CD4-positive, alpha-beta T cell treated with Interleukin-4 for 1 hour (primary cell): ENCODE data around the gene VPREB1.
"Not testable (repeated sequence)": the region's sequence is repeated elsewhere in the genome, so short reads cannot be mapped to it uniquely, and the experiment has no call there.

ENCODE experiments used
- DNase-seq, 2 donors: peaks; one replicate each; pipeline ENCODE4 v3.0.0-alpha.2; 2020 to 2022

VPREB1 gene

DNA sequence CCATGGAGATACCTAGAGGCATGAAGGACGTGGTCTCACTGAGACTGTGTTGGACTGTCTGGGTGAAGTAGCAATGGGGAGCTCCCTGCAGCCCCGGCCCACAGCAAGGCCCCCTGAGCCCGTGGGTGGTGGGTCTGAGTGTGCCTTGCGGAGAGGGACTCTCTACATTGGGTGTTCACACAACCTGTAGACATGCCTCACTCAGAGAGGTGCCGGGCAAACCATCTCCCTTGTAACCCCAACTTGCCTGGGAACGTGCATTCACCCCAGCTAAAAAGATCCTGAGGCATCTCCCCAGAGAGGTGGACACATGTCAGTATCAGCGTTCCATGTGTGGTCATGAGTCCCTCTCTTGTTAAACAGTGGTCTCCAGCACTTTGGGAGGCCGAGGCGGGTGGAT is 2.1 kb downstream of the VPREB1 start:
- DNase-seq = no peak

DNA sequence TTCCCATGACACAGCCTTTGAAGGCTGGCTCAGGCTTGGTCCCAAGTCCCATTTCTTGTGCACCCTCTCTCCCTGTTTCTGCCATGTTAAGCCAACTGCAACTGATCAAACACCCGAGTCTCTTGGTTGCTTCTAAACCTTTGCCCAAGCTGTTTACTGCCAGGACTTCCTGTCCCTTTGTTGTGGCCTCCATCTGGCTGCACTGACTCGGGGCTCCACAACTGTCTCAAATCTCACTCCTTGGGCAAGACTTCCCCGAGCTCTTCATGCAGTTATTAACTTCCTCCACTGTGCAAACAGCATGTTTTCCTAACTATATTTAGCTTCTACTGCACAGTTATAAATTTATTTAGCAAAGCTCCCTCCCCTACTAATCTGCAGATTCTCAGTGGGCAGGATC is 4.3 kb downstream of the VPREB1 start:
- DNase-seq = peak in 1 of 2 donors; percentile 7

DNA sequence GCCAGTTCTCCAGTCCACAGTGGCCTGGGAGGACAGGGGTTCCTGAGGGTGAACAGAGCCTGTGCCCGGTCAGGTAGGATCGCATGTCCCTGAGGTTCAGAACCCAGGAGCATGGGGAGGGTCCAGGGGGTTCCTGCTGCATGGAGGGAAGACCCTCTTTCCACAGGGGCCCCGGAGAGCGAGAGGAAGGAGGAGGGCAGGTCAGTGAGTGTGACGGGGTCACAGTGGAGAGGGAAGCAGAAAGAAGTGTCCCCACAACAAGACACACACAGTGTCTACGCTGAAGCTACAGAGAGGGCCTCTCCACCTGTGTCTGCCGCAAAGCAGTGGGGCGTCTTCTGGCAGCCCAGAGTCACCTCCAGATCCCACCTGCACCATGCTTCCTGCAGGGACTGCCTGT is 6.1 kb downstream of the VPREB1 start:
- DNase-seq = not testable (repeated sequence)

DNA sequence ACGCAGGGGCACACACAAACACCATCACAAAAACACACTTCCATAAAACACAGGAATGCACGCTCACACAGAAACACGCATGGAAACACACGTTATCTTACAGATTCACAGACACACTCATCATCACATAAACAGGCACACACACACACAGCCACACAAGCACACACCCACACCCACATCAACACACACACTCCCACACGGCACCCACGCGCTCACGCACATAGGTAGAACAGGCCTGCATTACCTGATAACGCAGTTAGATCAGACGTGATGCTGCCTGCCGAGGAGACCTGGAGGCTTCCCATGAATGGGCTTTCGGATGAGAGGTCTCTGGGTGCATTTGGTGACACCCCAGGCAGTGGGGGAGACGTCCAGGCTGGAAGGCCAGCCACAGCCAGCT is 11.5 kb downstream of the VPREB1 start:
- DNase-seq = not testable (repeated sequence)

DNA sequence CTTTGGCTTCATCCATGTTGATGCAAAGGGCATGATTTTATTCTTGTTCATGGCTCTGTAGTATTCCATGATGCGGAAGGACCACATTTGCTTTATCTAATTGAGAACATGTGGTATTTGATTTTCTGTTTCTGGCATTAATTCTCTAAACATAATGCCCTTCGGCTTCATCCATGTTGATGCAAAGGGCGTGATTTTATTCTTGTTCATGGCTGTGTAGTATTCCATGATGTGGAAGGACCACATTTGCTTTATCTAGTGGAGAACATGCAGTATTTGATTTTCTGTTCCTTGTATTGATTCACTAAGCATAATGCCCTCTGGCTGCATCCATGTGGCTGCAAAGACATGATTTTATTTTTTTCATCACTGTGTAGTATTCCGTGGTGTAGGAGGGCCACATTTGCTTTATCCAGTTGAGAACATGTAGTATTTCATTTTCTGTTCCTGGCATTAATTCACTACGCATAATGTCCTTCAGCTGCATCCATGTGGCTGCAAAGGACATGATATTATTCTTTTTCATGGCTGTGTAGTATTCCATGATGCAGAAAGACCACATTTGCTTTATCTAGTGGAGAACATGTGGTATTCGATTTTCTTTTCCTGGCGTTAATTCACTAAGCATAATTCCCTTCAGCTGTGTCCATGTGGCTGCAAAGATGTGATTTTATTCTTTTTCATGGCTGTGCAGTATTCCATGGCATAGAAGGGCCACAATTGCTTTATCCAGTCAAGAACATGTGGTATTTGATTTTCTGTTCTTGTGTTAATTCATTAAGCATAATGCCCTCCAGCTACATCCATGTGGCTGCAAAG is 14.2 kb downstream of the VPREB1 start:
- not testable (repeated sequence) for DNase-seq

DNA sequence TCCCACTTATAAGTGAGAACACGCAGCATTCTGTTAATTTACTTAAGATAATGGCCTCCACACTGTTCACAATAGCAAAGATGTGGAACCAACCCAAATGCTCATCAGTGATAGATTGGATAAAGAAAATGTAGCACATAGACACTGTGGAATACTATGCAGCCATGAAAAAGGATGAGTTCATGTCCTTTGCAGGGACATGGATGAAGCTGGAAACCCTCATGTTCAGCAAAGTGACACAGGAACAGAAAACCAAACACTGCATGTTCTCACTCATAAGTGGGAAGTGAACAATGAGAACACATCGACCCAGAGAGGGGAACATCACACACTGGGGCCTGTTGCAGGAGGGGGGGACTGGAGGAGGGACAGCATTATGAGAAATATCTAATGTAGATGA is 15.6 kb downstream of the VPREB1 start:
- DNase-seq = not testable (repeated sequence)

DNA sequence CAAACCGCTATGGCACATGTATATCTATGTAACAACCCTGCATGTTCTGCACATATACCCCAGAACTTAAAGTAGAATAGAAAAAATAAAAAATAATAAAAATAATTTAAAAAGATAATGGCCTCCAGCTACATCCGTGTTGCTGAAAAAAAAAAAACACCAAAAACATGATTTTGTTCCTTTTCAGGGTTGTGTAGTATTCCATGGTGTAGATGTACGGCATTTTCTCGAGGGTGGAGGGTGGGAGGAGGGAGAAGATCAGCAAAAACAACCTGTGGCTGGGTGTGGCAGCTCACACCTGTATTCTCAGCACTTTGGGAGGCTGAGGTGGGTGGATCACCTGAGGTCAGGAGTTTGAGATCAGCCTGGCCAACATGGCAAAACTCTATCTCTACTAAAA is 16.0 kb downstream of the VPREB1 start:
- not testable (repeated sequence) for DNase-seq

DNA sequence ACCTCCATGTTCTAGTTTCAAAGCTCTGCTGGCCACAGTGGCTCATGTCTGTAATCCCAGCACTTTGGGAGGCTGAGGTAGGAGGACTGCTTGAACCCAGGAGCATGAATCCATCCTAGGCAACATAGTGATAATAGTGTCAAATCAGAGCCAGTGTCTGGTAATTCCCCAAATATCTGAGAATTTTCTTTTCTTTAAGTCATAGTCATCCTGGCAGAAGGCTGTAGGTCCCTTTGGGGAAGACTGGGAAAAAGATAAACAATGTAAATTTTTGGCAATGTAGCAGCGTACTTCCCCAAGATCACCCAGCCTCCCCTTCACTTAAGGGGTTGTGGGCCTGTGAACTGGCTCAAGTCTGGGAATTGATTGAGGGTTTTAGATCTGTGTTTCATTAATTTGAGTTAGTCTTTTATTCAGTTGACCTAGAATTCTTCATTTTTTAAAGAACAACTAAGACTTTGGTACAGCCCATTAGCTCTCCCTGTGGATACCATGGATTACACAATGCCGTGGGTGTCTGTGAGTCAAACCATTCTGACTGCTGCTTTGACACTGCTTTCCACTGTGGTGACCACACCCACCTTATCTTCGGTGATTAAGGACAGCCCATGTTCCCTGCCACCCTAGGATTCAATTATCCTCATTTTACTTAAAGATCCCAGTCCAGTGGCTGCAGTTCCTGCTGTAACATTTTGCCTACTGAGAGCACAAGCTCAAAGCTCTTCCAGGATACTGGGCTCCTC is 17.9 kb downstream of the VPREB1 start:
- not testable (repeated sequence) for DNase-seq

DNA sequence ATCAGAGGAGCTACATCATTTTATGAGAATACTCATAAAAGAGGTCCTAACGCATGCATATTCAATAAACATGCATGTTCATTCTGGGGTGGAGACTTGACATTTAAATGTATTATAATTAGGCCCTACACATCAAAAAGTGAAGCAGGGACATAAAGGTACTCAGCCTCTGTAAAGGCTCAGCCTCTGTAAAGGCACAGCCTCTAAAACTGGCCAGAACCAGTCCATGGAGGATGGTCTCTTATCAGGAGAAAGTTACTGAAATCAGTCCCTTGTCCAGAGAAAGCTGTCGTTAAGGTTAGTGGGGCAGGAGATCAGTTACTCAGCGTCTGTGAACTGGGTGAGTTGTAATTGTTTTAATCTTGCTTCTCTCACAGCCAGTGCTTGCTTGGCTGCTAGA is 19.2 kb downstream of the VPREB1 start:
- not testable (repeated sequence) for DNase-seq

DNA sequence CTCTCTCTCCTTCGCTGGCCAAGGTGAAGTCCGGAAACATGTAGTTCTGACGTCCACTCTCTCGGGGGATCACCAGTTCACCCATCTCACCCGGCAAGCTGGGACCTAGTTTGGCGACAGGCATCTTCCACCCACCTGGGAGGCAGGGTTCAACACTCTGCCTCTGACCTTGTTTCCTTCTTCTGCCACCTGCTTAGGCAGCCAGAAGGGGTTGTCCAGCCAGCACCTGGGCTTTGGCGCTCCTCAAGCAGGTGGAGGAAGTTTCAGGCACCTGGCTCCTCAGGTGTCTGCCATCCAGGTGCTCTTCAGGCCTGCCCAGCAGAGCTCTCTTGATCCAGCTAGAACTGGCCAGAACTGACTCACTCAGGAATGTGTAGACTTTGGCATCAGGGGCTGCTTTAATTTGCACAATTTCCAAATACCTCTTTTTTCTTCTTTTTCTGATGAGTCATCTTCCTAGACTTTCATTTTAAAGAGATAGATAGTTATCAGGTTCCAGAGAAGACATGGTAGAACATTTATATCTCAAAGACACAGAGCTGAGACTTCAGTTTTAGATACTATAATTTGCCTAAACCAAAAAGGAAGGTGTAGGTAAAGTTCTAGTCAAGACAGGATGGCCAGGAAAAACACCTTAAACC is 25.6 kb downstream of the VPREB1 start:
- not testable (repeated sequence) for DNase-seq

DNA sequence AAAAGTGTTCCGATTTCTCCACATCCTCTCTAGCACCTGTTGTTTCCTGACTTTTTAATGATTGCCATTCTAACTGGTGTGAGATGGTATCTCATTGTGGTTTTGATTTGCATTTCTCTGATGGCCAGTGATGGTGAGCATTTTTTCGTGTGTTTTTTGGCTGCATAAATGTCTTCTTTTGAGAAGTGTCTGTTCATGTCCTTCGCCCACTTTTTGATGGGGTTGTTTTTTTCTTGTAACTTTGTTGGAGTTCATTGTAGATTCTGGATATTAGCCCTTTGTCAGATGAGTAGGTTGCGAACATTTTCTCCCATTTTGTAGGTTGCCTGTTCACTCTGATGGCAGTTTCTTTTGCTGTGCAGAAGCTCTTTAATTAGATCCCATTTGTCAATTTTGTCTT is 32.8 kb downstream of the VPREB1 start:
- not testable (repeated sequence) for DNase-seq

DNA sequence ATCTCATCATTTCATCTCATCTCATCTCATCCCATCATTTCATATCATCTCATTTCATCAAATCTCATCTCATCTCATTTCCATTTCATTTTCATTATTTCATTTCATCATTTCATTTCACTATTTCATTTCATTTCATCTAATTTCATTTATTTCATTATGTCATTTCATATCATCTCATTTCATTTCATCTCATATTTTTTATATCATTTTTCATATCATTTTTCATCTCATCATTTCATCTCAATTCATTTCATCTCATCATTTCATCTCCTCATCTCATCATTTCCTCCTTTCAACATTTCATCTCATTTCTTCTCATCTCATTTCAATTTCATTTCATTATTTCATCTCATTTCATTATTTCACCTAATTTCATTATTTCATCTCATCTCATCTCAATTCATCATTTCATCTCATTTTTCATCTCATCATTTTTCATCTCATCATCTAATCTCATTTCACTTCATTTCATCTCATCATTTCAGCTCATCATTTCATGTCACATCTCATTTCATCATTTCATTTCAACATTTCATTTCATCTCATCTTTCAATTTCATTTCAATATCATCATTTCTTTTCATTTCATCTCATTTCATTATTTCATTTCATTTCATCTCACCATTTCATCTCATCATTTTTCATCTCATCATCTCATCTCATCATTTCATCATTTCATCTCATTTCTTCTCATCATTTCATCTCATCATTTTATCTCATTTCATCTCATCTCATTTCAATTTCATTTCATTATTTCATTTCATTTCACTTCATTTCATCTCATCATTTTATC is 40.6 kb downstream of the VPREB1 start:
- DNase-seq = not testable (repeated sequence)

DNA sequence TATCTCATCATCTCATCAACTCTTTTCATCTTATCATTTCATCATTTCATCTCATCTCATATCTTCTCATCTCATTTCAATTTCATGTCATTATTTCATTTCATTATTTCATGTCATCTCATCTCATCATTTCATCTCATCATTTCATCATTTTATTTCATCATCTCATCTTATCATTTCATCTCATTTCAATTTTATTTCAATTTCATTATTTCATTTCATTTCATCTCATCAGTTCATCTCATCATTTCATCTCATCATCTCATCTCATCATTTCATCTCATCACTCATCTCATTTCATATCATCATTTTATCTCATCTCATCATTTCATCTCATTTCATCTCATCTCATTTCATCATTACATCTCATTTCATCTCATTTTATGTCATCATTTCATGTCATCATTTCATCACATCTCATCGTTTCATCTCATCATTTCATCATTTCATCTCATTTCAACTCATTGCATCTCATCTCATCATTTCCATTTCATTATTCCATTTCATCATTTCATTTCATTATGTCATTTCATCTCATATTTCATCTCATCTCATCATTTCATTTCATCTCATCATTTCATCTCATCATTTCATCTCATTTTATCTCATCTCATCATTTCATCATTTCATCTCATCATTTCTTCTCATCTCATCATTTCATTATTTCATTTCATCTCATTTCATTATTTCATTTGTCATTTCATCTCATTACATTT is 42.0 kb downstream of the VPREB1 start:
- not testable (repeated sequence) for DNase-seq

DNA sequence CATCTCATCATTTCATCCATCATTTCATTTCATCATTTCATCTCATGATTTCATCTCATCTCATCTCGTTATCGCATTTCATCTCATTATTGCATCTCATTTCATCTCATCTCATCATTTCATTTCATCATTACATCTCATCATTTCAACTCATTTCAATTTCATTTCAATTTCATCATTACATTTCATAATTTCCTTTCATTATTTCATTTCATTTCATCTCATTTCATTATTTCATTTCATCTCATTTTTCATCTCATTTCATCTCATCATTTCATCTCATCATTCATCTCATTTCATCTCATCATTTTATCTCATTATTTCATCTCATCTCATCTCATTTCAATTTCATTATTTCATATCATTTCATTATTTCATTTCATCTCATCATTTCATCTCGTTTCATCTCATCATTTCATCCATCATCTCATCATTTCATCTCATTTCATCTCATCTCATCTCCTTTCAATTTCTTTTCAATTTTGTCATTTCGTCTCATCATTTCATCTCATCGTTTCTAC is 42.6 kb downstream of the VPREB1 start:
- not testable (repeated sequence) for DNase-seq

DNA sequence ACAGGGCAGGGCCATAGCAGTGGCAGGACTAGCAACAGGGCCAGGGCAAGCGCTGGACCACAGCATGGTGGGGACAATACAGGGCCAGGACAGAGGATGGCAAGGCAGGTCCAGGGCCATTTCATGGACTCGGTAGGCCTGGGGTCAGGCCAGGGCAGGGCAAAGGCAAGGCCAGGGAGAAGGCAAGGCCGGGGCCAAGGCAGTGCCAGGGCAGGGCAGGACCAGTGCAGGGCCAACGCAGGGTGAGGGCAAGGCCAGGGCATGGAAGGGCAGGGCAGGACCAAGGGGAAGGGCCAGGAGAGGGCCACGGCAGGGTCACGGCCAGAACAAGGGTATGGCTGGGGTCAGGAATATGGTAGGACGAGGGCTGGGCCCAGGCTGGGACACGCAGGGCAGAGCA is 45.1 kb downstream of the VPREB1 start:
- DNase-seq = not testable (repeated sequence)

DNA sequence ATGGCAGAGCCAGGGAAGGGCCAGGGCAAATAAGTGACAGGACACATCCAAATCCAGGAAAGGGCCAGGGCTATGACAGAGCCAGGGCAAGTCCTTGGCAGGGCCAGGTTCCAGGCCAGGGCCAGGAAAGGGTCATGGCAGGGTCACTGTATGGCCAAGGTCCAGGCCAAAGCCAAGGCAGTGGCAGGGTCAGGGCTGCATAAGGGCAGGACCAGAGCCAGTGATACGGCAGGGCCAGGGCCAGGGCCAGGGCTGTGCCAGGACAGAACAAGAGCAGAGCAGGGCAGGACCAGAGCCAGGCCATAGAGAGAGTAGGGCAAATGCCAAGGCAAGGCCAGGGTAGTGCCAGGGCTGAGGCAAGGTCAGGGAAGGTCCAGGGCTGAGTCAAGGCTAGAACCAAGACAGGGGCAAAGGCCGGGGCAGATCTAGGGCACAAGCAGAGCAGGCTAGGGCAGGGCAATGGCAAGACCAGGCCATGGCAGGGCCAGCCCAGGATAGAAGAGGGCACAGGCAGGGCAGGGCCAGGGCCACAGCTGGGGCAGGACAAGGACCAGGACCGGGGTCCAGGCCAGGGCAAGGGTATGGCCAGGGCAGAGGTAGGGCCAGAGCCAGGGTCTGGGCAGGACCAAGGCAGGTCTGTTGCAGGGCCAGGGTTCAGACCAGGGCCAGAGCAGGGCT is 46.7 kb downstream of the VPREB1 start:
- DNase-seq = not testable (repeated sequence)

DNA sequence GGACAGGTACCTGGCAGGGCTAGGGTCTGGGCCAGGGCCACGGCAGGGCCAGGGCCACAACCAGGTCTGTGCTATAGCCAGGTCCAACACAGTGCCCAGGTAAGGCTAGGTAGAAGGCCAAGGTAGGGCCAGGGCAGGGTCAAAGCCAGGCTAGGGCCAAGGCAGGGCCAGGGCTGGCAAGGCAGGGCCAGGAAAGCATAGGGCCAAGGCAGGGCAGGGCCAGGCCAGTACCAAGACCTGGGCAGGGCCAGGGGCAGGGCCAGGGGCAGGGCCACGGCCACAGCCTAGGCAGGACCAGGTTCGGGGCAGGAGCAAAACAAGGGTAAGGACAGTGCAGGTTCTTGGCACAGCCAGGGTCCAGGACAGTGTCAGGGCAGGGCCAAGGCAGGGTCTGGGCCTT is 48.1 kb downstream of the VPREB1 start:
- not testable (repeated sequence) for DNase-seq

DNA sequence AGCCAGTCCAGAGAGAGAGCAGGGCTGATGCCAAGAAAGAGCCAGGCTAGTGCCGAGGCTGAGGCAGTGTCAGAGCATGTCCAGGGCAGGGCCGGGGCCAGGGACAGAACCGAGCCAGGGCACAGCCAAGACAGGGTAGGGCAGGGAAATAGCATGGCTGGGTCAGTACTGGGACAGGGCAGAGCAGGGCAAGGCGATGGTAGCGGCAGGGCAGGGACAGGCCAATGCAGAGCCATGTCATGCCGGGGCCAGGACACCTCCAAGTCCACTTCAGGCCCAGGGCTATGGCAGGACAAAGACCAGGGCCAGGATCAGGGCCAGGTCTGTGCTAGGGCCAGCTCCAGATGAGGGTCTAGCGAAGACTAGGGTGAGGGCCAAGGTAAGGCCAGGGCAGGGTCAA is 48.9 kb downstream of the VPREB1 start:
- not testable (repeated sequence) for DNase-seq

DNA sequence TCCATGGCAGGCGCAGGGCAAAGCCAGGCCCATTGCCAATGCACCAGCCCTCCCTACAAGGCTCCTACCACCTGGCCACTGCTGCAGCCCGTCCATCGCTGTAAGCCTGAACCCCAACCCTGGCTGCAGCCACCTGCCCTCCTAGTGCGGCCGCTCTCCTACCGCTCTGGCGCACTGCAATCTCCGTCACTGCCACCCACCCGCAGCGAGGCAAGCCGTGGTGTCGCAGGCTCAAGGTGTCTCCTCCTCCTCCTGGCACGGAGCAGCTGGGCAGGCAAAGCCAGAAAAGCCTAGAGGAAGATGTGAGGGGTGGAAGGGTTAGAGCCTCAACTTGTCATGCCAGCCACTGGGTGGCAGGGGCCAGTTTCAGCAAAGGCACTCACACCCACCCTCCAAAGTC is 50.1 kb downstream of the VPREB1 start:
- DNase-seq = not testable (repeated sequence)
